Measurements from ENCODE around the gene CCIN. TPM values are rescaled to one million over a fixed set of nuclear protein-coding genes. Genes with fewer than 3 reads are reported as not detected.

Gene CCIN
- total and polyA plus RNA-seq, 2 donors from 2014 or later = 0.13 TPM; not detected in 1

DNA sequence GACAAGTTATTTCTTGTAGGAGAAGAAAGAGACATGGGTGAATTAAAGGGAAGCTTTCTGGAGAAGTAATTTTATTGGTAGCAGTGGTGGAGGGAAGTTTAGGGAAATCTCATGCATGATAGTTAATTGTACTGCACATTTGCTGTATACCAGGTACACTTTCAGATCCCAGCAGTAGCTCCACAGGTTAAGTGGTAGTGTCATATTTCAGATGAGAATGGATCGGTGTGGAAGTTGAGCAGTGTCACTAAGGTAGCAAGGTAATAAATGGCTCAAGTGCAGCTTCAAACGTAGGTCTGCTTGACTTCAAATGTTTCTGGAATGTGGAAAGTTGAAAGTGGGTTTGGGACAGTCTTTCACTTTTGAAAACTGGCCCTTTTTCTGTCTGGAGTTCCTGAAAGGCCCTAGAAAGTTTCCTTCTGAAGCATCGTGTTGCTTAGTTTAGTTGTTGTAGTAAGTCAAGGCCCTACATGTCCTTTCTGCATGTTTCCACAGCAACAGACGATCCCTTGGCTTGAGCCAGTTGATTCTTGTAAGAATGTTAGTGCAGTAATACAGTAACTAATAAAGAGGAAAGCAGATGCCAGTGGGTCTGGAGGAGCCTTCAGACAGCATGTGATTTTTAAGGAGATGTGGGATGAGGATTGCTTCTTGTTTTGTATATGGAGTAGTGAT is 25.3 kb downstream of the CCIN start:
- intact Hi-C loops (cut with DNase I) = no loop called here
- Histone ChIP-seq H3K9ac (ENCODE audit: low read length in 3 of 3) (no peak overlapping the region), H3K4me1 (ENCODE audit: control insufficient read depth in 2 of 3, insufficient read depth in 2 of 3, low read depth in 1 of 3, low read length in 3 of 3) (peaks cover 12 to 25% (median 15%) of the 10 kb centered on the region in 3 donors), H3K36me3 (ENCODE audit: control insufficient read depth in 2 of 3, insufficient read depth in 3 of 3, low read length in 3 of 3) (peaks cover 2 to 10% (median 4%) of the 10 kb centered on the region in 3 donors), H3K9me3 (ENCODE audit: control insufficient read depth in 2 of 3, insufficient read depth in 1 of 3, low read length in 3 of 3) (no peaks in the 10 kb centered on the region), H3K4me3 (ENCODE audit: low read length in 3 of 3) (no peak overlapping the region), H3K27me3 (ENCODE audit: control insufficient read depth, insufficient read depth, low read length) (no peaks in the 10 kb centered on the region), H3K27ac (ENCODE audit: low read depth in 2 of 2, low read length in 2 of 2) (no peak overlapping the region)
- no peak for FAIRE-seq
- DNase-seq = peak in 3 of 5 donors; percentile 28 to 61 (median 48)
- TF ChIP-seq, protein P1, sequence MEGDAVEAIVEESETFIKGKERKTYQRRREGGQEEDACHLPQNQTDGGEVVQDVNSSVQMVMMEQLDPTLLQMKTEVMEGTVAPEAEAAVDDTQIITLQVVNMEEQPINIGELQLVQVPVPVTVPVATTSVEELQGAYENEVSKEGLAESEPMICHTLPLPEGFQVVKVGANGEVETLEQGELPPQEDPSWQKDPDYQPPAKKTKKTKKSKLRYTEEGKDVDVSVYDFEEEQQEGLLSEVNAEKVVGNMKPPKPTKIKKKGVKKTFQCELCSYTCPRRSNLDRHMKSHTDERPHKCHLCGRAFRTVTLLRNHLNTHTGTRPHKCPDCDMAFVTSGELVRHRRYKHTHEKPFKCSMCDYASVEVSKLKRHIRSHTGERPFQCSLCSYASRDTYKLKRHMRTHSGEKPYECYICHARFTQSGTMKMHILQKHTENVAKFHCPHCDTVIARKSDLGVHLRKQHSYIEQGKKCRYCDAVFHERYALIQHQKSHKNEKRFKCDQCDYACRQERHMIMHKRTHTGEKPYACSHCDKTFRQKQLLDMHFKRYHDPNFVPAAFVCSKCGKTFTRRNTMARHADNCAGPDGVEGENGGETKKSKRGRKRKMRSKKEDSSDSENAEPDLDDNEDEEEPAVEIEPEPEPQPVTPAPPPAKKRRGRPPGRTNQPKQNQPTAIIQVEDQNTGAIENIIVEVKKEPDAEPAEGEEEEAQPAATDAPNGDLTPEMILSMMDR (IDR thresholded peaks at IDR 0.05; ENCODE audit: borderline replicate concordance, extremely low read depth, insufficient read depth) = no peak

DNA sequence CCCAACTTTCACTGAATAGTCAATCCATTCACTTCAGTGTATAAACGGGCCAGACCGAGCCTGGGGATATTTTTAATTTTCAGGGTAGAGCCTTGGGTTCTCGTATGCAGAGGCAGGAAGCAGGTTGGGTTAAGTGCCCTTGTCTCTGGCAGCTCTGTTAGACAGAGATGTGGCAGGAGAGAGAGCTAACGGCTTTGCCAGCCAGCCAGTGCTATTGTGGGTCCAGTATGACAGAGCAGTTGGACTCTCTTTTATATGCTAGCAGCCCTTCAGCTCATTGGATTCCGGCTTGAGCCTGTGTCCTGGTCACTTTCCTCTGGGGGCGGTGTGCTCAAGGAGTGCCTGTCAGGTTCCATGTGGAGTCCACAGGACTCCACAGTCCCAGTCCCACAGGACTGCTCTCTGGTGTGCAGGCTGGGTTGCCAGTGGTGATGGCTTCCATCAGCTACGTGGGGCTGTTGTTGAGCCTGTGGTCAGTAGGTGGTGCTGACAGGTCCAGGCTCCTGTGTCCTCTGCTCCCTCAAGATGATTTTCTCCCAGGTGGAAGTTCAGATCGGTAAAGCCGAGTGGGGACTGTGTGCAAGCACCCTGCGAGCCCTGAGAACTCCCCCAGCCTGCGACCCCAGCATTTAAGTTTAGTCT is 35.8 kb downstream of the CCIN start:
- DNase-seq (no peak), FAIRE-seq (no peak)
- intact Hi-C loops (cut with DNase I) = no loop called here
- no peak overlapping the region for H3K4me3 ChIP-seq (ENCODE audit: low read length in 3 of 3)
- peaks cover 0 to 16% (median 13%) of the 10 kb centered on the region in 3 donors for H3K4me1 ChIP-seq (ENCODE audit: control insufficient read depth in 2 of 3, insufficient read depth in 2 of 3, low read depth in 1 of 3, low read length in 3 of 3)
- H3K9me3 ChIP-seq (ENCODE audit: control insufficient read depth in 2 of 3, insufficient read depth in 1 of 3, low read length in 3 of 3) = no peaks in the 10 kb centered on the region
- no peak overlapping the region for H3K27ac ChIP-seq (ENCODE audit: low read depth in 2 of 2, low read length in 2 of 2)
- TF ChIP-seq, protein P1 (IDR thresholded peaks at IDR 0.05; ENCODE audit: borderline replicate concordance, extremely low read depth, insufficient read depth) = peak; percentile 22
- no peaks in the 10 kb centered on the region for H3K27me3 ChIP-seq (ENCODE audit: control insufficient read depth, insufficient read depth, low read length)
- H3K36me3 ChIP-seq (ENCODE audit: control insufficient read depth in 2 of 3, insufficient read depth in 3 of 3, low read length in 3 of 3) = peaks cover 18 to 73% (median 59%) of the 10 kb centered on the region in 3 donors
- no peak overlapping the region for H3K9ac ChIP-seq (ENCODE audit: low read length in 3 of 3)

DNA sequence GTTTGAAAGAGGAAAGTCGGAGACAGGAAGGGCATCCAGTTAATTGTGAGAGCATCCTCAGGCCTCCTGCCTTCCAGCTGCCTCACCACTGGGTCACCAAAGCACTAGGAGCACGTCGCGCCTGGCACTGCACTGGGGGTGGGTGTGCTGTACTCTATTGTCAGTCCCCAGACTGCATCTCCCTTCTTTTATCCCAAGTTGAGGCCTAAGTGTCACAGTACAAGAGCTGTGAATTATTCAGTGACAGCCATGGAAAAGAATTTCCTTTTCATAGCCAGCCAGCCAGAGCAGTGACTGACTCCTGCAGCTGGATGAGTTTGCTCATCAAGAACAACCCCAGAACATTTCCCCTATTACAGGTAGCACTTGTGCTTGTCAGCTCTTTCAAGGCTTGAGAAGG is 37.8 kb downstream of the CCIN start:
- Histone ChIP-seq H3K4me3 (ENCODE audit: low read length in 3 of 3) (no peak overlapping the region), H3K36me3 (ENCODE audit: control insufficient read depth in 2 of 3, insufficient read depth in 3 of 3, low read length in 3 of 3) (peaks cover 12 to 83% (median 64%) of the 10 kb centered on the region in 3 donors), H3K4me1 (ENCODE audit: control insufficient read depth in 2 of 3, insufficient read depth in 2 of 3, low read depth in 1 of 3, low read length in 3 of 3) (peaks cover 0 to 22% (median 21%) of the 10 kb centered on the region in 3 donors), H3K27ac (ENCODE audit: low read depth in 2 of 2, low read length in 2 of 2) (peak overlapping the region; percentile 33 to 70), H3K9ac (ENCODE audit: low read length in 3 of 3) (peak overlapping the region in 2 of 3 donors; percentile 10 to 28), H3K27me3 (ENCODE audit: control insufficient read depth, insufficient read depth, low read length) (no peaks in the 10 kb centered on the region), H3K9me3 (ENCODE audit: control insufficient read depth in 2 of 3, insufficient read depth in 1 of 3, low read length in 3 of 3) (no peaks in the 10 kb centered on the region)
- FAIRE-seq (no peak), DNase-seq (no peak)
- intact Hi-C loops (cut with DNase I) = no loop called here
- TF ChIP-seq, protein P1 (IDR thresholded peaks at IDR 0.05; ENCODE audit: borderline replicate concordance, extremely low read depth, insufficient read depth) = no peak
